Stimulated activated CD8-positive, alpha-beta memory T cell treated with anti-CD3 and anti-CD28 coated beads, Interleukin-15, amount 100 ng/mL, for 4 hours (primary cell): Measurements from ENCODE around the gene PRSS27.

Source experiments
- DNase-seq, 2 donors: peaks; one replicate each; pipeline ENCODE4 v3.0.0-alpha.2; 2020; ENCODE audit warnings: low read depth in 2 of 2

The PRSS27 gene

DNA sequence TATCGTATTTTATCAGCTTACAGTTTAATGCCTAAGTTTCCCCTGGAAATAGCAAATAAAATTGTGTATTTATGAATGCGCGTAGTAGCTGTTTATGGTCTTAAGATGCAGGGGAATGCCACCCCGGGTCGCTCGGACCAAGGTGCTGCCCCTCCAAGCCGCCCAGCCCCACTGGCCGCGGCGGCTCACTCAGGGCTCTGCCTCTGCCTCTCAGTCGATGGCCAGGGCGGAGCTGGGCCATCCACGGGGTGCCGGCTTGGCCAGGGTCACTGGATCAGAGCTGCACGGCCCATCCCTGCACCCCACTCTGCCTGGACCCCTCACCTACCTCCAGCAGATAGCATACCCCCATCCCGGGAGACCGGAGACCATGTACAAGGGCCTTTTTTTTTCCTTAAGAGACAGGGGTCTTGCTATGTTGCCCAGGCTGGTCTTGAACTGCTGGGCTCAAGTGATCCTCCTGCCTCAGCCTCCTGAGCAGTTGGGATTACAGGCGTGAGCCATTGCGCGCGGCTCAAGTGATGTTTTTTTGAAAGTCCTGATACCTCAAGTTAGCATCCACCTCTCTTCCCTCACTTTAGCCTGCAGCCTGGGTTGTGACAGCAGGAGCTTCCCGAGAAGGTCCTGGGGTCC, 11.0 kb downstream of the PRSS27 start:
- no peak for DNase-seq

DNA sequence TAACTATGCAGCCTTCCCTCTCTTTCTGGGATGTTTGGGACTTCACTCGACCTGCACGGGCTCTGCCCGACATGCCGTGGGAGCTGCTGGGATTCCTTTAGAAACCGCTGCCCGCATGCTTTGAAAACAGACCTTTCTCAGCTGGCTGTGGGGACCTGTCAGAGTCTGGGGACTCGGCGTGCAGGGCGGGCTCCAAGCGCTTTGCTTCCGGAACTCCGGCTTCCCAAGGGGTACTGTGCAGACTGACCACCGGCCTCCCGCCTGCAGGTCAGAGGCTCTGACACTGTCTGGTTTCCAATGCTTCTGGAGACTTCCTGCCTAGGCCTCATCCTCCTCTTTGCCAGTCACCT, 11.8 kb downstream of the PRSS27 start:
- DNase-seq = no peak

DNA sequence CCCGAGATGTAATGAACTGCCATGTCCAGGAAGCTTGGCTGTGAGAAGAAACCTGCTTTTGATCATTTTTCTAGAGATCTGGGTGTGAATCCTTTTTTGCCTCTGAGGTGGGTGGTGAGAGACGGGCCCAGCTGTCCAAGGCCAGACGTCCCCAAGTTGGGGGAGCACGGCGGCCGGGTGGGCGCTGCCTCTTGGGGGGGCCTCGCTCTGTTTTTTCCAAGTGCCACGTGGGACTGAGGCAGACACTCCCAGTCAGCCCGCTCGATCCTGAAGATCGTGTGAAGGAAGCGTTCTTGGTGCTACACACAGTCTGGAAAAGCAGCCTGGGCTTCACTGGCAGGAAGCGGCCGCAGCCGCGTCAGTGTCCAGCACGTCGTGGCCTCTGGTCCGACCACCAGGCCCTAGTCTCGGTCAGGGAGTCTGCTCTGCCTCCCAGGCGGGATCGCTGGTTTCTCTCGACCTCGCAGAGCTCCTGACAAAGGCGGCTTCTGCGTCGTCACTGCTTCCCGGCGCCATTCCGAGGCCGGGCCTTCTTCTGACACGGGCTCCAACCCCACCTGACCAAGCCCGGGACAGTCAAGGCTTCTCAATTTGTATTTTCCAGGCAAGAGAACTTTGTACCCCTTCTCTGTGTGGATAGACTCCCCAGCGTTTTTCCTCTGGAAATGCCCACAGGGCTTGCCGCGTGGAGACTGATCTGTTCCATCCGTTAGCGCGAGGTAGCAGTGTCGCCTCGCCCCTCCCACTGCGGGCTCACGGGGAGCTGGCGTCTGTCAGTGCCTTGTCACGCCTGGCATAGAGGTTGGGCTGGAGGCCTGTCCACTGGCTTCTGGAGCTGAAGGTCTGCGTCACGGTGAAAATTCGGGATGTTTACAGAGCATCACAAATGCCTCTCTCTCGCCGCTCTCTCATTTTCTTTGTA, 12.4 kb downstream of the PRSS27 start:
- DNase-seq = no peak

DNA sequence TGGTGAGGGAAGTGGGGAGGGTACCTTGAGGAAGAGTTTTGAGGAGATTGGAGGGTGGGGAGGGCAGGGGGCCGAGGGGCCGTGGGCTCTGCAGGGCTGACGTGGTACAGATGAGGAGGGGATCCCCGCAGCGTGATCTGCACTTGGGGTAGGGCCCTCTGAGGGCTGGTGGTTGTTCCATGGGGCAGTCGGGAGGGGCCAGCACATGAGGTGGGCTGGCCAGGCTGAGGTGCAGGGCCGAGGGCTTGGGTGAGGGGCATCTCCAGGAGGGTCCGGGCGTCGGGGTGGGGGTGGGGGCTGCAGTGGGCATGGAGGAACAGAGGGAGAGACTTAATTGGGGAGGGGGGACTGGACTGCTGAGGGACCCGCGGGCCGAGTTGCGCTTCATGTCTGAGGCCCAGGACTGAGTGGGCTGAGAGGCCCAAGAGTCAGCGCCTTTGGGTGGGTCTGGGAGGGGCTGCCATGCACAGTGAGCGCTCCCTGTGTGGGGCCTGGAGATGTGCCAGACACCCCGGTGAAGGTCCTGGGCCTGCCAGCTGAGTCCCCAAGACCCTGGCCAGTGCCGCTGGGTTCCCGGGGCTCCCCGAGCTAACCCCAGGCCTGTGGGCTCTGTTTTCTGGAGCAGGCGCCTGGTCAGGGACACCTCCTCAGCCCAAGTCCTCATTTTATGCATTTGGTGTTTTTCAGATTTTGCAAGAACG, 13.3 kb downstream of the PRSS27 start:
- DNase-seq = no peak

DNA sequence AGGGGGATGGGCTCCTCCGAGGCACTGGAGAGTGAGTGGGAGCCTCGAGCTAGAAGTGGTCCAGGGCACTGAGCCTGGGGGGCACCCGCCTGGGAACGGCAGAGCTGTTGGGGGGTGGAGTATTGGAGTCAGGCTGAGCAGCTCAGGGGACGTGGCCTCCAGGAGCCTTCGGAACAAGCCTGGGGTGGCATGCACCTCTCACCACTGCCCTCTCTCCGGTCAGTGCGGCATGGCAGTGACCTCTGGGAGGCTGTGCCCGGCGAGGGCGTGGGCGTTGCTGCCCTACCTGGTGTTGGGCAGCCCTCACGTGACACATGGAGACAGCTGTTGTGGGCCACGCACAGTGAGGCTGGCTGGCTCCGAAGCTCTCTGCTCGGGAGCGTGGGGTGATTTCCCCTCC, 13.9 kb downstream of the PRSS27 start:
- DNase-seq = no peak

DNA sequence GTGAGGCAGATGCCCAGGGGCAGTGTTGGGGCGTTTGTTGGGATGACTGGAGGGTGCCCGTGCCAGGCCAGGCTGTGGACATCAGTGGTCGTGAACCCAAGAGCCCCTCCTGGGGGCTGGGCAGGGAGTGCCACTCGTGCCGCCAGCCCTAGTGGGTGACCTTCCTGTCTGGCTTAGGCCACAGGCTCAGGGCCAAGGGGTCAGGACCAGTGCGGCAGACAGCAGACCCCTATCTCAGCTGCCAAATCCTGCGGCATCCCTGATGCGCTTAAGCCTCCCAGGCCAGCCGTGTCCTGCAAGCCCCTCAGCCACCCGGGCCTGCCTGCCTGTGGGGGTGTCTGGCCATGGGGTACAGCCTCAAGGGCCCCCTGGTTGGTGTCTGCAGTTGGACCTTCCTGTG, 14.7 kb downstream of the PRSS27 start:
- DNase-seq = no peak

DNA sequence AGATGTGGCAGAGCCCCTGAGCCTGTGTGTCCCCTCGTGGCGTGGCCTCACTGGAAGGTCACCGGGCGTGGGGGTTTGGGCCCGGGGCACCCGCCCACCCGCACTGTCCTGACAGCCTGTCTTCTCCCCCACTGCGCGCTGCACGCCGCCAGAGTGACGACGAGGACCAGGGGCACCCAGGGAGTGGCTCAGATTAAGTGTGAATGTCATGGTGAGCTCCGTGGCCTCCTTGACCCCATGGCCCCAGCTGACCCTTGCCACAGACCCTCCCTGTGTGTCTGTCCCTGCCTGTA, 15.1 kb downstream of the PRSS27 start:
- DNase-seq = no peak

DNA sequence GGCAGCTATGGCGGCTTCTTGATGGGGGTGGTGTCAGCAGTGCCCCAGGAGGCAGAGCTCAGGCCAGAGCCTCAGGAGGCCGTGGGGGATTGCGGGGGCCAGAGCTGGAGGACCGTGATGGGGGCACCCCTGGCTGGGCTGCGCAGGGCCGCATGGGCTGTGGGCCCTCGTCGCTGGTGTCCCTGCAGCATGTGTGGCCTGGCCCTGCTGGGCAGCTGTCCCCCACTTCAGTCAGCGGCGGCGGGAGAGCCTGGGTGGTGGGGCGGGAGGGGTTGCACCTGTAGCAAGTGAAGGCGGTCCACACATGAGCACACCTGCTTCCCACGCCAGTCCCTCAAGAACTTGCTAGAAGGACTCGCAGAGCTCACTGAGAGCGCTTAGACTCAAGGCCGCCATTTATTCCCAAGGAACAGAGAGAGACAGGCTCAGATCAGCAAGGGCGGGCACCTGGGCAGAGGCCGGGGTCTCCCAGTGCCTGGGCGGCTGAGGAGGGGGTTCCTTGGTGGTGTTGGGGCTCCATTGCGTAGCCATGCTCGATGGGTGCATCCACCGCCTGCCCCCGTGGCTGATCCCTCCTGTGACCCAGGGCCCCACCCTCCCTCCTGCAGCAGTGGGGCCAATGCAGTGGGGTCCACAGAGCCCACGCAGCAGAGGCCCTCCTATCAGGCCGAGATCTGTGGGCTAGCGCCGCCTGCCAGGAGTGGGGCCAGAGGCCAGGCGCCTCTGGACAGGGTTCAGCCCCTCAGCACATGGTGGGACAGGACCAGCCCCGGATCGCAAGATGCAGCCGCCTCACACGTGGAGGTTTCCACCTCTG, 15.7 kb downstream of the PRSS27 start:
- DNase-seq = no peak

DNA sequence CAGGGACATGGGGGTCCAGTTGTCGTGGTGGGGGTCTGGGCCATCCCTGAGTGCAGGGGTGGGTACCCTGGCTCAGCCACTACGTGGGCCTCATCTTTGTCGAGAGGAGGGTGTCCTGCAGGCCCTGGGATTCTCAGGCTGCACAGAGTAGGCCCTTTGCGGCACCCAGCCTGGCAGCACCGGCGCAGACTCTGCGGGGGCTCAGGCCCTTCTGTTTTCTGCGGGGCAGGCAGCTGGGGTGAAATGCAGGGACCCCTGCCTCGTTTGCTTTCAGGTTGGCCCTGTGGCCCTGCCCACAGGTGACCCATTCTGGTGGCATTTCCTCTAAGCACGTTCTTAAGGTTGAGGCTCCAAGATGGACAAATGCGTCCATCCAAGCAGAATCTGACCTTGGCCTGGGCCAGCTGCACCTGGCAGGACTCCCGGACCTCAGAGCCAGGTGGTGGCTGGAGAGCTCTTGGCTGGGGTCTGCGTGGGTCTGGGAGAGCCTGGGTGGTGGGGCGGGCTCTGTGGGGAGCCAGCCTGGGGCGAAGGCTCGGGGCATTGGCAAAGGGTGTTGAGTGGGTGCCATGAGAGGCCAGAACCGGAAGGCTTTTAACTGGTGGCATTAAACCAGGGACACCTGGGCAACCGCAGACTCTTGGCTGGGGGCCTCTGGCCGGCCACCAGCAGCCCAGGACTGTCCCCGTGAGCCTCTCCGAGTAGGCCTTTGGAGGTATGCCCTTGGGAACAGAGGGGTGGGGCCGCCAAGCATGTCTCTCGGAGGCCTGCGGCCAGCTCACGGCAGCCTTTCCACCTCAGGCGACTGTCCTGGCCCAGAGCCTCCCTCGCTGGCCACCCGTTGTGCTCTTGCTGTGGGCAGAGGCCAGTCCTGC, 16.9 kb downstream of the PRSS27 start:
- no peak for DNase-seq

DNA sequence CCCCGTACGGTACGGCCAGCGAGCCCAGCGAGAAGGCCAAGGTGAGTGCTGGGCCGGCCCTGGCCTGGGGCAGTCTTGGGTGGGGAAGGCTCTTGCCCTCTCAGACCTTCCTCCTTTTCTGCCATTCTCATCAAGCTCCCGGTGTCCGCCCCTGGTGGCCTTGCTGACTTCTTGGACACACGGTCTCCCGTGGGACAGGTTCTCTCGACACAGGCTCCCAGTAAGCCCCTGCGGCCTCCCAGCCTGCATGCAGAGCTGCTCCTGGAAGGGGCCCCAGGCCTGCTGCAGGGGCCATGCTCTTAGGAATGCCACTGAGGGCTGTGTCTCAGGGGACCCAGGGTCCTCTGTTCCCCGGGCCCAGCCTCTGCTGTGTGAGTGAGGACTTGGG, 17.6 kb downstream of the PRSS27 start:
- DNase-seq = no peak

DNA sequence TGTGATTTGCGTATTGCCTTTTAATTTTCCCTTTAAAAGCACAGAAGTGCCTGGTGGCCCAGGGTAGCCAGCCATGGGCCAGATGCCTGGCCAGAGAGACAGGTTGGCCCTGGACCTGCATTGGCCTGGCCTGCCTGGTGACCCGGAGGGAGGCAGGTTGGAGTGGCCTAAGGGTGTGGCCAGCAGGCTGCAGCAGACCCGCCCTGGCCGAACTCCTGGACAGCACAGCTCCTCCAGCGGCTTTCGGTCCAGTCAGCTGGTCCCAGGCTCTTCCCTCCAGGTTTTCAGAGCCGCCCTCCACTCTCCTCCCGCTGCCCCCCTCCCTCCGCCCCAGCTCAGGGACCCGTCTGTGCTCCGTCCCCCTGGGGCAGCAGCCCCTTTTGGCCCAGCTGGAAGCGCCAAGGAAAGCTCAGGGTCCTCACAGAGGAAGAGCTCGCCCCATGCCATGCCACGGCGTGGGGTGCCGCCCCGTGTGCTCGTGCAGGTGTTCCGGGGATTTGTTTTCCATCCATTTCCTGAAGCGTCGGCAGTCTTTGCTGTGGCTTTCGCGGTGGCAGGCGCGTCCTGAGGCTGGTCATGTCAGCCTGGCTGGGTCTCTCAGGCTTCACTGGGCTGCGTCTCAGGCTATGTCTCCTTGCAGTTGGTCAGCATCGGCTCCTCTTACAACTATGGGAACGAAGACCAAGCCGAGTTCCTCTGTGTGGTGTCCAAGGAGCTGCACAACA, 18.1 kb downstream of the PRSS27 start:
- no peak for DNase-seq

DNA sequence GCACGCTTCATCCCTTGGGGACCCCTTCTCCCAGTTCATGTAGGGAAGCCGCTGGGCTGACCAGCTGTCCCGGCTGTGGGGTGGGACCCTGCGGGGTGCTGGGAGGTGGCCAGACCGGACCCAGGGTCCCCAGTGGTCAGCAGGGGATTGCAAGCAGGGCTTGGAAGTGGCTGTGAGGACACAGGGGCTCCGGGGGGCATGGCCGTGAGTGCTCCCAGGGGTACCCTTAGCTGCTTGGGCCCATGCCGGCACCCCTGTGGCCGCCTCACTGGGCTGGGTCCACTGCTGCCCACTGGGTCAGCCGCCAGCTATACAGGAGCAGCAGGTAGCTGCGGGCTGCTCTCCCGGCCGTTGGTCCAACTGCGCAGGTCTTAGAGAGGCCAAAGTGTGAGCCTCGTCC, 18.8 kb downstream of the PRSS27 start:
- no peak for DNase-seq

DNA sequence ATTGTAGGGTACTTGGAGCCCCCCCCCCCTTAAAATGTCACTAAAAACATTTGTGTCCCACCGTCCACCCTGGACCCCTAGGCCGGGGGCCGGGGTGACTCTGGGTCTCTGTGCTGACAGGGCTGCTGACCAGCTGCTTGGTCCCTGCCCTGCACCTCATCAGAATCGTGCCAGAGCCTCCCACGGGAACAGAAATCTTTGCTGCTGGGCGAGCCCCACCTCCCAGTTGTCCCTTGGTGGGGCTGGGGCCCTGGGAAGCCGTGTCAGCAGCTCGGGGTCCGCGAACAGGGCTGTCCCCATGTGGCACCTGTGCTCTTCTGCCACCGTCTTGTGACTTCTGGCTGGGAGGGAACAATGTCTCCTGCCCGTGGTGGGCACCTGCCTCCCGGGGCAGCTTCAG, 19.2 kb downstream of the PRSS27 start:
- no peak for DNase-seq

DNA sequence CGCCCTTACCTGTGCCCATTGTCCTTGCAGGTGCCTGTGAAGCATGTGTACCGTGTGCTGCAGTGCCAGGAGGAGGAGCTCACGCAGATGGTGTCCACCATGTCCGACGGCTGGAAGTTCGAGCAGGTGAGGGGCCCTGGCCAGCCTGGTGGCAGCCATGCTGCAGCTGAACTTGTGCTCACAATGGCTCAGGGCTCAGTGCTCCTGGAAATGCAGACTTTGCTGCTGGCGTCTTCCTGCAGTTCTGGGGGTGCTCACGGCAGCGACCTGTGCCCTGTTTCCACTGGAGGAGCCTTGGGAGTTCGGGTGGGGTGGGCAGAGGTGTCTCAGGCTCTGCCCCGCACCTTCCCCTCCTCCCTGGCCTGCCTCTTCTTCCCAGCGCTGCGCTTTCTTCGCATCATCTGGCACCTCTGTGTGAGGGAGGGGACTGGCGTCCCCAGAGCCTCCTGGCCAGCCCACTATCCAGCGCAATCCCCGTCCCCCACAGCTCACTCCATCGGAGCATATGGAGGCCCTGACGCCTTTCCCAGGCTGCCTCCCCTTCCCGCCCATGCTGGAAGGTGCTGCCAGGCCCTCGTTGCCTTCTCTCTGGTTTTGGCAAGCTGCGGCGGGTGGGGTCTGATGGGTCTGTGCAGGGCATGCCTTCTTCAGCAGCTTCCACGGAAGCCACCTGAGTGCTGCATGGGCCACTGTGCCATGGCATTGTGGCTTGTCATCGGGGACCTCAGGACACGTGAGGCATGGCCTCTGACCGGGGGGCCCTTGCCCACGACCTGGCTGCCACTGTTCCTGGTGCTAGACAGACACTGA, 20.0 kb downstream of the PRSS27 start:
- DNase-seq = no peak

DNA sequence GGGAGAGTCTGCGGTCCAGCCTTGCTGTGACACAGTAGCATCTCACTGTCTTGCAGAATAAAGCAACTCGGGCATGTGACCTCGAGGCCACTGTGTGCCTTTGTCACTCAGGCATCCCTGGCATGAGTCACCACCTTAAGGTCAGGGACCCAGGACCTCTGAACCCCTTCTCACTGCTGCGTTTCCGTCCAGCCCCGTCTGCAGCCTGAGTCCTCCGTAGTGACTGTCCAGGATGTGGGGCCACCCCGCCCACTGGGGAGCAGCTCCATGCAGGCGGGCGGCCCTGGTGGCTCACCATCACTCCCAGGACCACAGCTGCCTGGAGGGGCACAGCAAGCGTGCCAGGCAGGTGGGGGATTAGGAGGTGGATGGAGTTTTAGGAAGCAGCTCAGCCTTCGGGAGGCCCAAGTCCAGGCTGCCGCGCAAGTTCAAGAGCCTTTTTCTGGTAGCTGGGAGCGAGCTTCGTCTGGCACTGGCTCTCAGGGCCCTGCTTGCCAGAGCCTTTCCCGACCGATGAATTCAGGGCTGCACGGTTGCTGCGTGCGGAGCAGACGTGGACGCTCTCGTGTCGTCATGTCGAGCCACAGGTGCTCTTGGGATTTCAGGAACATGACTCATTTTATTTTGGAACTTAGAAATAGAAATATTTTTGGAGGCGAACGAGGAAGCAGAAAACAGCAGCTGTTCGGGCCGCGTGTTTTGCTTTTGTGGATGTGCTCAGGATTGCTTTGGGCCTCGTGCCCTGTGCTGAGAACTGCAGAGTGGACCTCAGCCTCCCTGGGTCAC, 20.9 kb downstream of the PRSS27 start:
- DNase-seq = no peak

DNA sequence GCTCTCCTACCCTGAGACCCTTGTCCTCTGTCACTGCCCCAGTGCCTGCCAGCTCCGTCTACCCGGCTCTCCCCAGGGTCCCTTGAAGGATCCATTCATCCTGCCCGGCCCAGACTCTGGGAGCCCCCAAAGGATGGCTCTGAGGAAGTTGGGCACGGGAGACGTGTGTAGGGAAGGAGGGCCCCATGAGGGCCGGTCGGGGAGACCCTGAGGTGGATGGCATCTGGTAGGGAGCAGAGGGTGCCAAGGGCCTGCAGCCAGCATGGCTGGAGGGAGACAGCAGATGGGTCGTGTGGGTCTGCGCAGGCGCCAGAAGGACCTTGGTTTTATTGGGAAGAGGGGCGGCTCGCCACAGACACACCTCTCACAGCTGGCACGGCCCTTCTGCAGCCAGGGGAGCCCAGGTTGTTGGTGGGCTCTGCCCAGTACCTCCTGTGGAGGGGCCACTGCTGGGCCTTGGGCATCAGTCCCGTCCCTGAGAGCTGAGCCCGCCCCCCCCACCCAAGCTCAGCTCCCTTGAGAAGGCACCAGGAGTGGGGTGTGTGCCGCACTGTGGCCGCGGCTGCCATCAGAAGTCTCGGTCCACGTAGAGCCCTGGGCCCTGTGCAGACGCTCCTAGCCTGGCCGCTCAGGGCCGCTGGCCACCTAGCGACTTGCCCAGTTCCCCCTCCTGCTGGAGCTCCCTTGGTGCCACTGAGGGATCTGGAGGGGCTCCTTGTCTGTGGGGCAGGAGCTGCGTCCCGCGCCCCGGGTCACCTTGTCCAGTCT, 21.7 kb downstream of the PRSS27 start:
- DNase-seq = no peak

DNA sequence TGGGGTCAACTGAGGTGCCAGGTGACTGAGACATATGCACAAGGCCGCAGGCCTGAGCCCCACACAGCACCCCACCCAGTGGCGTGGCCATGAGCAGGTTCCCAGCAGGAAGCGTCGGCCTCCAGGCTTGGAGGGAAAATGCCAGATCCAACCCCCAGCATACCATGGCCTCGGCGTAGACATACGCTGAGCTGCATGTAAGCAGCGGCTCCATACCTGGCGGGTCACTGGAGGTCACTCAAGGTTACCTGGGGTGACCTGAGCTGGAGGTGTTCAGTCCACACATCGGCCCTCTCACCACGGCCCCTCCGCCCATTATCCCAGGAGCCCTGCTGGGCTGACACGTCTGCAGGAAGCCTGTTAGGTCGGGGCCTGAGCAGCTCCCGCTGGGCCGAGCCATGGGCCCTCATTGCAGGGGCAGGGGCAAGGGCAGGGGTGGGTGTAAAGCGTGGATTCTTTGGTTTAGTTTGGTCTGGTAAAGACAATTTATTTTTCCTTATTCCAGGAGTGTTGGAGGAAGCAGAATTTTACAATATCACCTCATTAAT, 22.5 kb downstream of the PRSS27 start:
- no peak for DNase-seq
